HG03575 (cell line): Measurements from ENCODE around the gene STYK1.
"Not testable (repeated sequence)": the region's sequence is repeated elsewhere in the genome, so short reads cannot be mapped to it uniquely, and the experiment has no call there.

Experiments
- ATAC-seq: cut with Tn5 transposase; IDR thresholded peaks from one replicate; pipeline ENCODE4 v1.9.1; 2021; ENCODE audit not compliant: unreplicated experiment, insufficient number of reproducible peaks, low FRiP score; ENCODE audit errors: extremely low read depth

STYK1 gene

DNA sequence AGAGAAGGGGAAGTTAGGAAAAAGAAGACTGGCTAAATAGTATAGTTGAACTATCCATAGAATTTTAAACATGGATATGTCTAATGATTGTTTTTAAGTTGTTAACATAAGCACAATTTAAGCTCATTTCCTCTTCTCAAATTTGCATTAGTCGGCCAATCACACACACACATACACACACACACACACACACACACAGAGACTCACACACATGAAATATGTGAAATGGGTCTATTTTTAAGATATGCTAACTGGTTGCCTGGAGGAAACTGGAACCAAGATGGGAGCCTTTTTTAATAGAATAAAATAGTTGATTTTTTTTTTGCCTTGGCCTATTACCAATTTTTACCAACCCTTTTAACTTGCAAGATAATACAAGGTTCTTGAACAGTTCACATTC lies 24.0 kb upstream of the STYK1 start:
- no peak for ATAC-seq

DNA sequence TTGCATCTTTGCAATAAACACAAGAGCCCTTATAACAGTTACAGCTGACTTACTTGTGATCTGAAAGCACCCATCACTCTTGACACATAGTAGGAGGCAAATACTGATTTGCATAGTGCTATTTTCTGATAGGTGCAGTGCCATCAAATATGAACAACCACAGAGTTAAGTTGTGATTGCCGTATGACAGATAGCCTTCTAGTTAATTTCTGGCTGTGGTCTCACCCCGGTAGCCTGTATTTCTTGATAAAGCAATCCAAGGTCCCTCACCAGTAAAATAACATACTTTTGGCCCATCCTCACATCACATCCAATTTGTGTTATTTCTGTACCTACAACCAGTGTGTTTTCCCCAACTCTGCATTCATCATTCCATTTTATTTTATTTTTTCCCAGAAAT lies 23.3 kb upstream of the STYK1 start:
- no peak for ATAC-seq

DNA sequence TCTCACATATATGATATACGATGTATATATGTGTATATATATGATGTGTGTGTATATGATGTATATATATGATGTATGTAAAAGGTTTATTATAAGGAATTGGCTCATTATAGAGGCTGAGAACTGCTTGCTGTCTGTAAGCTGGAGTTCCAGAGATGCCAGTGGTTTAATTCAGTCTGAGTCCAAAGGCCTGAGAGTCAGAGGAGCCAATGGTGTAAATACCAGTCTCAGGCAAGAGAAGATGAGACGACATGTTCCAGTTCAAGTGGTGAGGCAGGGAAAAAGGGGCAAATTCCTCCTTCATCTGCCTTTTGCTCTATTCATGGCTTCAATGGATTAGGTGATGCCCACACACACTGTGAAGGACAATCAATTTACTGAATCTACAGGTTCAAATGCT lies 17.1 kb upstream of the STYK1 start:
- no peak for ATAC-seq

DNA sequence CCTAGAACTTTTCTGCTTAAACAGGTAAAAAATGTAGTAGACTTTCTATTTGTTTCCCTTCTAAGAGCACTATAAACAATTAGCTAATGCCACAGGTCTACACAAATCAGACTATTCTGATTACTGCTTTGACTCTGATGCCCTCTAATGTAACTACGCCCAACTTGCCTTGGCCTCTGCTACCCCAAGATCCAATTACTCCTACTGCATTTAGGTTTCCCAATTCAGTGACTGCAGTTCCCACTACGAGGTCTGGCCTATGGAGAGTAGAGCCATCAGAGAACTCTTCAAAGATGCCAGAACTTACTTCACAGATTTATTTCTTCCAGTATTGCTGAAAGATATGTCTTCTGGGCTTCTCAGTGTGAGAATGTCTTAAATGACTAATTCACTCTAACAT lies 15.3 kb upstream of the STYK1 start:
- no peak for ATAC-seq

DNA sequence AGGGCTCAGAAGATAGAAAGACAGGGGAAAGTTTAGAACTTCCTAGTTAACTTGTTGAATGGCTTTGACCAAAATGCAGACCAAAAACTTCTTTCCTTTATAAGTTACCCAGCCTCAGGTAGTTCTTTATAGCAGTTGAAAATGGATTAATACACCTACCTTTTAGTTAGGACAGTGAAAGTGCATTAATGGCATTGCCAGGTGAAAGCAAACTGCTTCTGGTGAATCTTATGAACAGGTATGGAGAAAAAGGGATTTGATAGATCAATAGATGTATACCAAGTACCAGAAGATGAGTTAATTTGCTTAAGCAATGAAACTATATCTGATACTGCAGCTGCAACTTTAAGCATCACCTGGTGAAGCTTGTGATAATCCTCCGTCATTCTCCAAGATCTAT lies 14.2 kb upstream of the STYK1 start:
- no peak for ATAC-seq

DNA sequence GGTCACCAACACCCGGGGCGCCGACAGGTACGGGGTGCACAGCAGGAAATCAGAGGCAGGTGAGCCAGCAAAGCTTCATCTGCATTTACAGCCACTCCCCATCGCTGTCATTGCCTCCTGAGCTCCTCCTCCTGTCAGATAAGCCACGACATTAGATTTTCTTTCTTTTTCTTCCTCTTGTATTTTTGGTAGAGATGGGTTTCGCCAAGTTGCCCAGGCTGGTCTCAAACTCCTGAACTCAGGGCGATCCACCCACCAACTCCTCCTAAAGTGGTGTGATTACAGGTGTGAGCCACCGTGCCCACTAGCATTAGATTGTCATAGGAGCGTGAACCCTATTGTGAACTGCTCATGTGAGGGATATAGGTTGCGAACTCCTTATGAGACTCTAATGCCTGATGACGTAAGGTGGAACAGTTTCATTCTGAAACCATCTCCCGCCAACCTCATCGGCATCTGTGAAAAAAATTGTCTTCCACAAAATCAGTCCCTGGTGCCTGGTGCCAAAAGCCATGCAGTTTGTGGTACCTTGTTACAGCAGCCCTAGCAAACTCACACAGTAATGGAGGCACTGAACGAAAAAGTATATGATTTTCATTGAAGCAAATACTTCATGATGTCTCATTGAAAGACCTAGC lies 1.5 kb downstream of the STYK1 start:
- ATAC-seq = no peak

DNA sequence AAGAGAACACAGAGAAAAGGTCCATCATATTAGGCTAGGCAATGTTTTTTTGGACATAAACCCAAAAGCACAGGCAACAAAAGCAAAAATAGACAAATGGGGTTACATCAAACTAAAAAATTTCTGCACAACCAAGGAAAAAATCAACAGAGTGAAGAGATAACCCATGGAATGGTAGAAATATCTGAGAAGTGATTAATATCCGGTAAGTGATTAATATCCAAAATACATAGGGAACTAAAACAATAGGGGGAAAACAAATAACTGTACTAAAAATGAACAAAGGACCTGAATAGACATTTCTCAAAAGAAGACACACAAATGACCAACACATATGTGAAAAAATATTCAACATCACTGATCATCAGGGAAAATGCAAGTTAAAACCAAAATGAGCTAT lies 4.3 kb downstream of the STYK1 start:
- ATAC-seq = no peak

DNA sequence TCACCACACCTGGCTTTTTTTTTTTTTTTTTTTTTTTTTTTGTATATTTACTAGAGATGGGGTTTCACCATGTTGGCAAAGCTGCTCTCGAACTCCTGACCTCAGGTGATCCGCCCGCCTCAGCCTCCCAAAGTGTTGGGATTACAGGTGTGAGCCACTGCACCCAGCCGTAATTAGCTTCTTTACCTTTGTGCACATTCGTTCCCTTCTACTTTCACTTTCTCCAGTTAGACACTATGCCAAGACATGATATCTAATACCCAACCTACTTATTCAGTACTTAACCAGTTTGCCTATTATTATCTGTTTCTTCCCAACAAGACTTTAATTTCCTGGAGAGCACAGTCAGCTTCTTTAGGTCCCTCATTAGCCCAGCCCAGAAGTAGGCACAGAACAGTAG lies 5.3 kb downstream of the STYK1 start:
- no peak for ATAC-seq

DNA sequence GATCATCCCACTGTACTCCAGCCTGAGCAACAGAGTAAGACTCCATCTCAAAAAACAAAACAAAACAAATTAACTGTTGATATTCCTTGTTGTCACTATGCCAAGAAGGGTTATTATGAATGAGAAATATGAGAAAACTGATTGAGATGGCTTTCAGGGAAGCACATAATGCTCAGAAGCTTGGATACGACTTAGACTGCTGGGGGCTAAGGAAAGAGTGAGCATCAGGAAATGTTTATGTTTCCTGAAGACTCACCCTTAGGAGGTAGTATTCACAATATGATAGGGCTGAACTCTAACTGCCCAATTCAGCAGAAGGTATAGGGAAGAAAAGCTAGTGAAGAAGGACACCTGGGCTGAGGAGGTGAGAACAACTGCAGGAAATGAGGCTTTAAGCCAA lies 6.3 kb downstream of the STYK1 start:
- no peak for ATAC-seq

DNA sequence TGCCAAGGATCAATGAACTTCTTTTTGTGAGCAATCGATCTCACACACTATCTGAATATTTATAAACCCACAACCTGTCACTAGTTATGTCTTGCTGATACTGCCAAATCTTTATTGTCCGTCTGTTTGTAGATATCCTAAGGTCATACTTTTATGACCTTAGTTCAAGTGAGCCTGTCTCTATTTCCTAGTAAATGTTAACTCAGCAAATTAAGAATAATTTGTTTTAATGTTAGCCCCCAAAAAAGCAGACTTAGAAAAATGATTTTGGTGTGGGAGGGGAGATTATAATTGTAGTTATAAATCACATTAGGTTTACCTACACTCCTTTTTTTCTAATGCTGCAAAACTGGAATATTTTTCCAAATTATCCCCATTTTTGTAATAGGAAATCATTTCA lies 9.4 kb downstream of the STYK1 start:
- no peak for ATAC-seq

DNA sequence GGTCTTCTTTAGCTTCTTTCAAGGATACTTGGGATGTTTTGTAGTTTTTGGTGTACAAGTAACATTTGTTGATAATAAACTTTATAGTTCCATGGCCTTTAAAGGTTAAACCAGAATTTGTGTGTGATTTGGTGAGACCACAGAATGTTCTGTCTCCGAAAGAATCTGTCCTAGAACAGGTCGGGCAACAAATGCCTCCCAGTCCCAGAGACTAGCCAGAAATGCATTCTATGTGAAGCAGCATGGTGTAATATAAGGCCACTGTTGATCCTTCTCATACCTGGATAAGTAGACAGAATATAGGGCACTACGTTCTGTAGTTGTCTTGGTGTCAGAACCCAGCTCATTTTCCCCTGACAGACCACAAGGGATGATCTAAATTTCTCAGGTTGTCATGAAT lies 10.0 kb downstream of the STYK1 start:
- no peak for ATAC-seq

DNA sequence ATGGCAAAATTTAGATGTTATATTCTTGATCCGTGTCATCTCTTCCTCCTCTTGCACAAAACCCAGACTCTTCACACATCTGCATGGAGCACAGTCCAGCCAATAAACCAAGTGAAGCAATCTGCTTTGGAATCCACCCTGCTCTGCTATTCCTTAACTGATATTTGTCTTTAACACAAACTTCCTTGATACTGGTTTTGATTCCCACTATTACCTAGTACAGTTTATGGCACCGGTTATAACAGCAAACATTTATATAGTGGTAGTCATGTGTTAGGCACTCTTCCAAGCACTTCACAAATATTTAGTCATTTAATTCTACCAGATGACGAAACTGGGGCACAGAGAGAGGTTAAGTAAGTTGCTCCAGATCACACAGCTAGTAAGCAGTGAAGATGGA lies 12.5 kb downstream of the STYK1 start:
- ATAC-seq = no peak

DNA sequence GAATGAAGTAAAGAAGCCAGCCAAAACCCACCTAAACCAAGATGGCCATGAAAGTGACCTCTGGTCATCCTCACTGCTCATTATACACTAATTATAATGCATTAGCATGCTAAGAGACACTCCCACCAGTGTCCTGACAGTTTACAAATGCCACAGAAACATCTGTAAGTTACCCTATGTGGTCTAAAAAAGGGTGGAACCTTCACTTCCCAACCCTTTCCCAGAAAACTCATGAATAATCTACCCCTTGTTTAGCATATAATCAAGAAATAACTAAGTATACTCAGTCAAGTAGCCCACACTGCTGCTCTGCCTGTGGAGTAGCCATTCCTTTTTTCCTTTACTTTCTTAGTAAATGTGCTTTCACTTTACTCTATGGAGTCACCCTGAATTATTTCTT lies 19.8 kb downstream of the STYK1 start:
- no peak for ATAC-seq

DNA sequence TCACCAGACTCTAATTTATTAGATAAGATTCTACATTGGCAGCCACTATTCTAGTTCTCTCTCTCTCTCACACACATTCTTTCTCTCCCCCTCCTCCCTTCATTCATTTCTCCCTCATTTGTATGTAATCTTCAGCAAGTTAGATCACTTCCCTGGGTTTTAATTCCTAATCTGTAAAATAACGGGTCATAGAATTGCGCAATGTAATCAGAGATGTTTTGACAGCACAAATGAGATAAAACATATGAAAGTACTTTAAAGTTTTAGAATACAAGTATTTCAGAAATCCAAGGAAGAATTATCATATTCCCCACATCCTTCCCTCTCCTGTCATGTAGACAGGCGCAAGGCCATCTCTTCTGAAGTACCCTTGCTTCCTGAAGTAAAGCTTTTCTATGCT lies 21.7 kb downstream of the STYK1 start:
- no peak for ATAC-seq

DNA sequence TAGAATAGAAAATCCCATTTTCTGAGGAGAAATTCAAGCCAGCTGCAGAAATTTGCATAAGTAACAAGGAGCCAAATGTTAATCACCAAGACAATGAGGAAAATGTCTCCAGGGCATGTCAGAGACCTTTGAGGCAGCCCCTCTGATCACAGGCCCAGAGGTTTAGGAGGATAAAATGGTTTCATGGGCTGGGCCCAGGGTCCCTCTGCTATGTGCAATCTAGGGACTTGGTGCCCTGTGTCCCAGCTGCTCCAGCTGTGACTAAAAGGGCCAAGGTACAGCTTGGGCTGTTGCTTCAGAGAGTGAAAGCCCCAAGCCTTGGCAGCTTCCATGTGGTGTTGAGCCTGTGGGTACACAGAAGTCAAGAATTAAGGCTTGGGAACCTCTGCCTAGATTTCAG lies 27.3 kb downstream of the STYK1 start:
- ATAC-seq = not testable (repeated sequence)

DNA sequence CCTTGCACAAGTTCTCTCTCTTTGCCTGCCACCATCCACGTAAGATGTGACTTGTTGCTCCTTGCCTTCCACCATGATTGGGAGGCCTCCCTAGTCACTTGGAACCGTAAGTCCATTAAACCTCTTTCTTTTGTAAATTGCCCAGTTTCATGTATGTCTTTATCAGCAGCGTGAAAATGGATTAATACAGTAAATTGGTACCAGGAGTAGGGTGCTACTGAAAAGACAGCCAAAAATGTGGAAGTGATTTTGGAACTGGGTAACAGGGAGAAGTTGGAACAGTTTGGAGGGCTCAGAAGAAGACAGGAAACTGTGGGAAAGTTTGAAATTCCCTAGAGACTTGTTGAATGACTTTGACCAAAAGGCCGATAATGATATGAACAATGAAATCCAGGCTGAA lies 27.9 kb downstream of the STYK1 start:
- ATAC-seq = no peak

DNA sequence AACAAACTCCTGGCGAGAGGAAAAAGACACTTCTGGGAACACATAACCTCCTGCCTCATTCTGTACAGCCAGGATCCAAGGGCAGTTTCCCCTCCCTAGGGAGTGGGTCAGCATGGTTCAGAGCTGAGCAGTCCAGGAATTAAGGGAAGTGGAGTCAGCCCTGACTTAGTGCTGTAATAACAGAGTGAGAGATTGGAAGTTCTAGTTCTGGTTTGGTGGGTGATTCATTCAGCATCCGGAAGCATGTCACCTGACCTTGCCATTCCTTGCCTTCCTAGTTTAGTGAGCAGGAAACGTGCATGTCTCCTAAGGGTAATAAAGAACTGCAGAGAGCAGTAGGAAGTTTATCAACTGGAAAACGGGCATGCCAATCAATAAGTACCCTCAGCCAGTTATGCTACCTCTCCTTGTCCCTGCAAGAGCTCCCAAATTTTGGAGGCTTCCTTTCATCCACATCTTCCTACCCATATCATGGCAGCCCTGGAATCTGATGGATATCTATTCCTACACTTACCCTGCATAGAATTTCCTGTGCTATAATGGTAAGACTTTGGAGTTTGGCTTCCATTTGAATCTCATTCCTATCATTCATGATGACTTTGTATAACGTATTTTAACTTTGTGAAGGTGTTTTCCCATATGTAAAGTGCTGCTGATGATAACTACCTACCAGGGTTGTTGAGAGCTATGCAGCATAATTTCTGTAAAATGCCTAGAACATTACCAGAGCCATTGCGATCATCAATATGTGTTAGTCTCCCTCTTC lies 31.9 kb downstream of the STYK1 start:
- no peak for ATAC-seq

DNA sequence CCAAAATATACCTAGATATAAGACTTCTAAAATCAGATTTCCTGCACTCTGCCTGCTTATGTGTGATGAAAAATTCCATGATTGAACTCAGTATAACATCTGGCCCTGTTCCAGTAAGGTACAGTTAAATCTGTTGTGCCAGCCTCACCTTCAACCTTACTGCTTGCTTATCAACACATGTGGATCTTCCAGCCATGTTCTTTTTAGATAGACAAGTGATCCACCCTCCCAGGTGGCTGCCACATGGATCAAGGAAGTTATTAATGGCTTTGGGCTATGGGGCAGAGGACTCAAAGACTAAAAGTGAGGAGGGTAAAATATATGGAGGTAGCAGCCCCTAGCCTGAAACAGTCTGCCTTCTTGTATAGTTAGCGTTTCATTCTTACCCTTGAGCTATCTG lies 35.1 kb downstream of the STYK1 start:
- no peak for ATAC-seq

DNA sequence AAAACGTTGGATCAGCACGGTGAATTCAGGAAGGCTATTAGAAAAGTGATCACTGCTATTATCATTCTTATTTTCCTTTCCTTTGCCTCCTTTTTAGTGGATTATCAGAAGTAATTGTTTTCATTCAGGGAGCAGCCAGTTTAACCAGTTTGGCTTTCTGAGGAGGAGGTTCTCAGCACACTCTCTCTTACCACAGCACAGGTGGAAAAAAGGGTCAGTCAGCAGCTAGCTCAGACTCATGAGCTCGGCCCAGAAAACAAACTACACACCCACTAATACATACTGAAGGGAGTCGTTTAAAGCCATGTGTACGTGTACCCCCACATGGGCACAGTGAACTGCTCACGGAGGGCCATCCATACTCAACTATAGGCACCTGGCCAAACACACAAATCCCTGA lies 37.2 kb downstream of the STYK1 start:
- ATAC-seq = no peak

DNA sequence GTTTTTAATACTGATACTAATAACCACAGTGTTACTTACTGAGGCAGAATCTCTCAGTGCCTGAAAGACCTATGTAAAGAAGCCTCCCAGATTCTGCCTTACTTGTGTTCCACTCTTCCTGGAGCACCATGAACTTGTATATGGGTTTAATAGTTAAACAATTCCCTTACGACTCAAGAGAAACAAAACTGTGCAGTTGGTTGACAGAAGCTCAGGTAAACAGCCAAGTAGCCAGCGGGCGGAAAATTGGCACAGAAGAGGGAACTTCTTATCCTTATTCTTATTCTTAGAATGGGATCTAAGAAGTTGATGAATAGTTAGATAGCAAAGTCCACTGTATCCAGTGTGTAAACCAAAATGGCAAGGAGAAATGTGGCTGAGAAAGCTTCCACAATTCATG lies 37.7 kb downstream of the STYK1 start:
- no peak for ATAC-seq

DNA sequence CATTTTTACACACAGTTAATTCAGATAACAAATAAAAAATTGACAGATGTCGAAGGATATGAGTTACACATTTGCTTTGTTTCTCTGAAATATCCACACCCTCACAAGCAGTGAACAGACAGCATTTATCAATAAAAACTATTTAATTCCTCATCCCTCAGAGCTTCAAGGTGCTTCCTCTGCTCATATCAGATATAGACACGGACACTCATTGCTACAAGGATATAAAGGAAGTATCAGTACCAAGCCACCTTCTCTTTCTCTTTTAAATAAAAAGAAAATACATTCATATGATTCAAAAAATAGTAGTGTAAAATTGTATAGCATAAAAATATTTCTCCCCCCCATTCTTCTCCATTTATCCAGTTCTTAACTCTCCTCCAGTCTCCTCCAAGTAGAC lies 38.5 kb downstream of the STYK1 start:
- ATAC-seq = no peak
